ENCODE data around the gene FANCM.

The FANCM gene

DNA sequence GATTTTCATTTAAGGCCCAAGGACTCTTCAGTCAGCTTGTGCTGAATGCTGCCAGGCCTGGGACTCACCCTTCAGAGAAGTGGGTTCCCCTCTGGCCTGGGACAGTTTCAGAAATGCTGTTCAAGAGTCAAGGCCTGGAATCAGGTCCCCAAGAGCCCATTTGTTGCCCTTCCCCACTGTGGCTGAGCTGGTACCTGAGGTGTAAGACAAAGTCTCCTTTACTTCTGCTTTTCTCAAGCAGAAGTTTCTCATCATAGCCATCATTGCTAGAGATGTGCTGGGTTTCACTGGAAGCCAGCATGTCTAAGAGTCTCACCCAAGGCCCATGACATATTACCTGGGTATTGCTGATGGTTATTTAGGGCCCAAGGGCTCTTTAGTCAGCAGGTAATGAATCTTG lies 8.9 kb downstream of the FANCM start:
- TF ChIP-seq CTCF (conservative IDR thresholded peaks at IDR 0.05), result no peak
- H3K27ac ChIP-seq, result no peak overlapping the region

DNA sequence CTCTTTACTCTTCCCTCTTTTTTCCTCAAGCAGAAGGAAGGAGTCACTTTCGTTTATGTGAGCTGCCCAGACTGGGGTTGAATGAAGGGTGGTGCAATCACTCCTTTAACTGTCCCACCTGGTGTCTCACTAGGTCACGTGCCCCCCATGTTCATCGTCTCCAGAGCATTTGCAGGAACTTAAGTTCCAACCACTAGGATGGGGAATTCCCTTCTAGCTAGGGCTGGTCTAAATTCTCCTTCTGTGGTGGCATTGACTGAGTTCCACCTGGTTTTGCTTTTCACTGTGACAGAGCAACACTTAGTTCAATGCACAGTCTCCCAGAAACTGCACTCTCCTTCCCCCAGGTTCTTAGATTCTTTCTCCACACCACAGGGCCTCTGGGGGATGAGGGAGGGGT lies 9.5 kb downstream of the FANCM start:
- H3K27ac ChIP-seq, result no peak overlapping the region
- no peak for TF ChIP-seq CTCF (conservative IDR thresholded peaks at IDR 0.05)

DNA sequence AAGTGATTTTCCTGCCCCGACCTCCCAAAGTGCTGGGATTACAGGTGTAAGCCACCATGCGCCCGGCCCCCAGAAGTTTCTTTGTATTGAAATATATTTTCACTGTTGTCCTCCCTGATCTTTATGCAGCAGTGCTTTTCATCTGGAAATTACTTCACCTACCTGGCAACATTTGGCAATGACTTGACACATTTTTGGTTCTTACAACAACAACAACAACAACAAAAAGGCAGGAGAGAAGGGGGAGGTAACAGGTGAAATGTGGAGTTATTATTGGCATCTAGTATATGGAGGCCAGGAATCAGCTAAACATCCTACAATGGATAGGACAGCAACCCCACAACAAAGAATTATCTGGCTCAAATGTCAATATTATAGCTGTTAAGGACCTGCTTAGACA lies 13.9 kb downstream of the FANCM start:
- no peak overlapping the region for H3K27ac ChIP-seq

GRCh38 chr14:45150386-45150890 lies 14.7 kb downstream of the FANCM start:
- TF ChIP-seq CTCF (conservative IDR thresholded peaks at IDR 0.05), result no peak

More for the DNA sequence above, 13.9 kb downstream of the FANCM start:
- no peak for TF ChIP-seq CTCF (conservative IDR thresholded peaks at IDR 0.05)

GRCh38 chr14:45156067-45156466 lies 20.3 kb downstream of the FANCM start:
- no peak for TF ChIP-seq CTCF (conservative IDR thresholded peaks at IDR 0.05)
- H3K27ac ChIP-seq, result no peak overlapping the region

More at GRCh38 chr14:45150386-45150890, 14.7 kb downstream of the FANCM start:
- no peak overlapping the region for H3K27ac ChIP-seq

DNA sequence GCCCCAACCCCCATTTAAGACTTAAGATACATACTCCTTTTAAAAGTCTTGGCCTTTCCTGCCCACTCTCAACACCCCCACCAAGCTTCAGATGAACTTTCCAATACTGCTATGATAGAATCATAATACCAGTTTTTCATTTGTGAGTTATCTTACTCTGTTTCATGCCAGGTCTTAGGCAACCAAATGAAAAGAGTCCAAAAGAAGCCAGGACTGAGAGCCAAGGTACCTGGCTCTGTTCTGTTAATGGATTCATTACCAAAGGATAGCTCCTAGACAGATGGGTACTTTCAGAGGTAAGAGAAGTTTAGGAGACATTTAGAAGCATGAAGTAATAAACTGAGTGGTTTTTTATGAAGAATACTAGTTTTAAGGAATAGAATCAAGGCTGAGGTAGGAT lies 34.2 kb downstream of the FANCM start:
- no peak overlapping the region for H3K27ac ChIP-seq
- no peak for TF ChIP-seq CTCF (conservative IDR thresholded peaks at IDR 0.05)

- no peak overlapping the region for H3K27ac ChIP-seq
- TF ChIP-seq CTCF (conservative IDR thresholded peaks at IDR 0.05), result no peak
Measured at GRCh38 chr14:45177076-45177475, 41.3 kb downstream of the FANCM start.

Measured in VCaP (cell line).